PFSK-1 (cell line): ENCODE data around the gene RRAD.

Experiments used
- FOXP2 ChIP-seq: optimal IDR thresholded peaks from 2 replicates; pipeline ENCODE3; 2011; ENCODE audit warnings: borderline replicate concordance, control low read depth, inconsistent platforms; ENCODE audit not compliant: insufficient read depth; ENCODE audit errors: extremely low read length, extremely low read depth
- POLR2AphosphoS5 ChIP-seq: IDR thresholded peaks from 2 replicates; pipeline ENCODE4 v1.6.1; 2012; ENCODE audit warnings: low read depth, mild to moderate bottlenecking, control low read depth, low read length, moderate library complexity

DNA sequence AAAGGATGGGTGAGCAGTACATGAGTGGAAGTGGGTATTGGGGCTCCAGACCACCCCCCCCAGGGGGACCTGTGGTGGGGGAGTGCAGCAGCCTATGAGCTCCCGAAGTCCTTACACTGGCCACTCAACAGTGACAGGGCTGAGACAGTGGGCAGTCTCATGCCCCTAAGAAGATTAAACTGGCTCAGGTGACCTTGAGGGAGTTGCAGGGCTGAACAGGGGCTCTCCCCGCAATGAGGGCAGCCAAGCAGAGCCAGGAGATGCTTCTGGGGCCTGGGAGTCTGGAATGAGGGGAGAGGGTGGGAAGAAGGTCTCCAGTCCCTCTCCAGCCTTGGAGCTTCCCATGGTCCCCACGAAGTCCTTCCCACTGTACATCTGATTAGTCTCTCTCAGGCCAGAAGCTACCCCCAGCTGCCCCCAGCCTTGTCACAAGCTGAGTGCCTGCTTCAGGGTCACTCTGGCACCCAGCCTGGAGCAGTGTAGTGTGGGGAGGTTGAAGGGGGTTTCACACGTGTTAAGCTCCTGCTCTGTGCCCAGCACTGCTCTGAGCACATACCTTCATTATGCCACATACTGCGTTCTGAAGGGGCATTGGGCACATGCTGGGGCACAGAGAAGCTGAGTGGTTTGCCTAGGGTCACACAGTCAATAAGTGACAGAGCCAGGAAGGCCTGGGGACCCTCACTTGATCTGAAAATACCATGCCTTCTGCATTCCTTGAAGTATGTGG is 5.6 kb downstream of the RRAD start:
- TF ChIP-seq POLR2AphosphoS5: no peak
- no peak for TF ChIP-seq FOXP2
